NCI-H1417 (cell line): ENCODE results near the gene ZDHHC1.

Experiments
- DNase-seq, 3 experiments: peaks; one replicate each; lab custom pipeline; 2025; lab: John Stamatoyannopoulos, UW

The ZDHHC1 gene

DNA sequence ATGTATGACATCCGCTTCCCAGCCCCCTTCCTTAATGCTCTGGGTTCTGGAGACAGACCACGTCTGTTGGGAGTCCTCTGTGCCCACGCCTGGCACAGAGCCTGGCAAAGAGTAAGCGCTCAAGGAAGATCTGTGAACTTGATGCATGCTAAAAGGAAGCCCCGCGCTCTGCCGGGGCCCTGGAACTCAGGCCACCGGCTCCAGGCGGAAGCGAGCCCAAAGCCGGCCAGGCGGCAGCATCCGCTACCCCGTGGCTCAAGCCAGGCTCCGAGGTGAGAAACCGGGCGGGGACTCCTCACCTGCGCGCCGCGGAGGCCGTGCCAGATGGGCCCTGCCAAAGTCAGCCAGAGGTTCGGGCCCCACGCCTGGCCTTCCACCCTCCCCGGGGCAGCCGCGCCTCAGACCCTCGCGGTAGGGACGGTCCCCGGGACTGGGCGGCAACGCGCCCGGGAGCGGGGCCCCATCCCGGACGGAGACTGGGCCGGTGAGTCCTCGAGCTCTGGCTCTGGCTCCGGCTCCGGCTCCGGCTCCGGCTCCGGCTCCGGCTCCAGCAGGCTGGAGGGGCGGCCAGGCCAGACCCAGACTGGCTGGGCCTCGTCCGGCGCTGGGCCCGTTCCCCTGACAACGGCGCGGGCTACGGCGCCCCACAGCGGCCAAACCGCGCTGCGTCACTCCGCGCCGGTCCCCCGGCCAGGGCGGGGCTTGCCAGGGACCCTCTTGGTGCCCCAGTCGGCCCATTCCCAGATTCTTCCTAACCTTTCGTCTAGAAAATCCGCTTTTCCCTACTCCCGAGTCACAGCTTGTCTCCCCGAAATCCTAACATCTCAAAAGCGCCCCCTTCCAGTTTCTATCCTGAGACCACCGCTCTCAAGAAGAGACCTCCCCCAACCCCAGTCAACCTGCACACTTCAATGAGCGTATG is at the start of gene ZDHHC1:
ZDHHC1 (minus strand) TSS at position 606 of the 922 bp plus-strand sequence. CDS start 8,702 bp downstream, outside the sequence.
- DNase-seq, result peak; percentile 69 to 76 (median 76)

- no peak for DNase-seq
These were observed 48.3 kb upstream of the ZDHHC1 start for GRCh38 chr16:67464565-67464964.

GRCh38 chr16:67463691-67464090 is 47.4 kb upstream of the ZDHHC1 start:
- DNase-seq, result no peak

DNA sequence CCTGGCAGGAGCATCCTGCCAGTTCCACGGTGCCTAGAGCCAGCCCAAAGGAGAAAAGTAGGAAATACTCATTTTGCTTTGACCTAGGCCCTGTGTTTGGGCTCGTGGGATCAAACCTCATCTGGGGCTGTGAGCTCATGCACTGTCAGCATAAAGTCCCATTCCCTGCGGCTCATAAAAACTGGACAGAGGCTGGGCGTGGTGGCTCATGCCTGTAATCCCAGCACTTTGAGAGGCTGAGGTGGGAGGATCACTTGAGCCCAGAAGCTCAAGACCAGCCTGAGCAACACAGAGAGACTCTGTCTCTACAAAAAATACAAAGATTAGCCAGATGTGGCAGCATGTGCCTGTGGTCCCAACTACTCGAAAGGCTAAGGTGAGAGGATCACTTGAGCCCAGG is 46.8 kb upstream of the ZDHHC1 start:
- no peak for DNase-seq

- no peak for DNase-seq
These were observed 46.0 kb upstream of the ZDHHC1 start for GRCh38 chr16:67462279-67462655.

- no peak for DNase-seq
These were observed 45.5 kb upstream of the ZDHHC1 start for GRCh38 chr16:67461600-67462278.

DNA sequence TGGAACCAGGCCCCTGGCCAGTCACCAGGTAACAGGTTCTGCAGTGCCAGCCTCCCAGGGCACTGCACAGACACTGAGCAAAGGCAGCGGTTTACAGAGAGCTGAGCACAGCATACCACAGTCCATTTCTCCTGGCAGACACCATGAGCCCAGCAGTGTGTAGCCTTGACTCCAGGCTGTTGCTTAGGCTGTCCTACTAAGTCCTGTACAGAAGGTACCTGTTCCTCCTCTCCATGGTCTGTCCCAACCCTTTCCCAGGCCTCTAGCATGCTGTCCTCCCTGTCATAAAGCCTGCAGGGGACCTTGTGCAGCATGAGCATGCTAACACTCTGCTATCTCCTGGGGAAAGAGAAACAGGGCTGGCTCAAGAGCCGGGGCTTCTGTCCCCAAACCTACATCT is 44.7 kb upstream of the ZDHHC1 start:
- DNase-seq, result no peak

GRCh38 chr16:67460168-67460567 is 43.9 kb upstream of the ZDHHC1 start:
- DNase-seq, result no peak

GRCh38 chr16:67459861-67460150 is 43.5 kb upstream of the ZDHHC1 start:
- no peak for DNase-seq

GRCh38 chr16:67459066-67459860 is 43.0 kb upstream of the ZDHHC1 start:
- no peak for DNase-seq

DNA sequence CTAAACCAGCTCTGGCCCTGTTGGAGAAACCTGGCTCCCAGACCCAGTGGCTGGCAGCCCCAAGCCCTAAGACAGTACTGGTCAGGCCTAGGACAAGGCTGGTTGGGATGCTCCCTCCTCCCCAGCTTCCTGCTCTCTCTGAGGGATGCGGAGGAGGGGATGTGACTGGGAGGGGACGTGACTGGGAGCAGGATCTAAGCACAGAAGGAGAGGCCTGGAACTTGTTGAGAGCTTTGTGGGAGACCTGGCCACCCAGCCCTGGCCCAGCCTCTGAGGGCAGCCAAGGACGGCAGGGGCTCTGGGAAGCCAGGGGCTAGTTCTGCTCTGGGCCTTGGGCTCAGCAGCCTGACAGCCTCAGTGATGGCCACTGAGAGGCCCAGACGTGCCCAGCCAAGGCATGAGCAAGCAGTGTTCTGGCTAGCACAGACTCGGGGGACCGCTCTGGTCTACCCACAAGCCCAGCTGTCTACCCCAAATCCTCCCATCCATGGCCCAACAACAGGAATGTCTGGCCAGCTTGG is 41.9 kb upstream of the ZDHHC1 start:
- no peak for DNase-seq

DNA sequence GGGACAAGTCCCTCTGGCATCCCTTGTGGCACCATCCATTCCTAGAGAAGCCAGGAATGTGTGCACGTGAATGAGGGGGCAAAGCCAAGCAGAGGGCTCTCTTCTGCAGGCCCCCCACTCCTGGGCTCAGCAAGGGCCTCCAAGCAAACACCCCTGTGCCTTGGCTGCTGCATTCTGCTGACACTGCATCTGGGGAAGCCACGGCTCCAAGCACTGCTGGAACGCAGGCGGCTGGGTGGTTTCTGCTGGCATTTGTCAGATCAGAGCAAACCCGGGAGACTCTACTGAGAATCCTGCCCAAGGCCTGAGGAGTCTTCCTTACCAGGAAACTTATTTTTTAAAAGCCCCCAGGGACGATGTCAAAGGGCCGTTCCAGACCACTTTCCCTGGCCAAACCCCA is 41.3 kb upstream of the ZDHHC1 start:
- DNase-seq, result no peak

- no peak for DNase-seq
These were observed 40.3 kb upstream of the ZDHHC1 start for GRCh38 chr16:67456391-67457081.

DNA sequence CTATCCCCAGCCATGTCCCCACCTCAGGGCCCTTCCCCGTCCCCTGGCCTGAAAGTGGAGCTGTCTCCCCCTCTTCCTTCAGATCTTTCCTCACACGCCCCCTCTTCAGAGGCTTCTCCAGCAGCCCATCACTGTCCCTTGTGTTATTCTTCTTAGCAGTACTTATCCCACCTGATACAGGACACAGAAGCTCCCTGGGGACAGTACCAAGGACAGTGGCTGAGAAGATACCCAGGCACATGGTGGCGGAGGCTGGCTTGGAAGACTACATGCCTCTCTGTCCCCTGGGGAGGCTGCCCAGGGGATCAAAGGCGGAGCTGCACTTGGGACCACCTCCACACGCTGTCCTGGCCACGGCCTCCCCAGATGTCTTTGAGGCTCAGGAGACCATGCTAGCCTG is 38.6 kb upstream of the ZDHHC1 start:
- no peak for DNase-seq

DNA sequence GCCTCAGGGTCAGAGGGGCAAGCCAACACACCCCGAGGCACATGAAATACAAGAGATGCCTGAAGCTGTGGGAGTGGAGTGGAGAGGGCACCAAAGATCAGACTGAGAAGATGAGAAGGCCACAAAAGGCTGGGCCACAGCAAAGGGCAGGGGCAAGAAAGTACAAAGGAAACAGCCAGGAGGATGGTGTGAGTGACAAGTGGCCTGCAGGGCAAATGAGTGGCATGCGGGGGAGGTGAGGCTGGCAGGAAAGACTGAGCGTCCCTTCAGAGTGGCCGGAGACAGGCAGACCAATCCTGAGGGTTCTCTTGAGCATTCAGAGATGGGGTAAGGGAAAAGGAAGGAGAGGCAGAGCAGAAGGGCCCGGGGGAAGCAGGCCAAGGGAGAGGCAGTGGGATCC is 37.8 kb upstream of the ZDHHC1 start:
- no peak for DNase-seq

- DNase-seq, result no peak
These were observed 35.6 kb upstream of the ZDHHC1 start for GRCh38 chr16:67451704-67452435.

GRCh38 chr16:67451061-67451703 is 34.9 kb upstream of the ZDHHC1 start:
- DNase-seq, result no peak

- no peak for DNase-seq
These were observed 33.5 kb upstream of the ZDHHC1 start for GRCh38 chr16:67449739-67450138.

DNA sequence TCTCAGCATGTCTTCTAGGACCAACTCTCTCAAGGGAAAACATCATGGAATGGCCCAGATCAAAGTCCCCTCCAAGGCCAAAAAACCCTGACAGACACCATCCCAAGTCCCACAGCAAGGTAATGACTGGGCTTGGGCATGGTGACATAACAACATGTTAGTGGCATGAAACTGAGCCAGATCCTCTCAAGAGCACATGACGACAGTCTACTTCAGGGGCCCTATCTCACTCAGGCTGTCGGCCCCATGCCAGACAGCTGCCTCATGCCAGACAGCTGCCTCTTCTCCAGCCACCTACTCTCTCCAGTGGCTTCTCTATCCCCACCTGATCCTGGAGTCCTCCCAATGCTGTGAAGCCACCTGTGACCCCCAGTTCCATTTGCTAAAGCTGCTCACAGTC is 33.1 kb upstream of the ZDHHC1 start:
- no peak for DNase-seq

DNA sequence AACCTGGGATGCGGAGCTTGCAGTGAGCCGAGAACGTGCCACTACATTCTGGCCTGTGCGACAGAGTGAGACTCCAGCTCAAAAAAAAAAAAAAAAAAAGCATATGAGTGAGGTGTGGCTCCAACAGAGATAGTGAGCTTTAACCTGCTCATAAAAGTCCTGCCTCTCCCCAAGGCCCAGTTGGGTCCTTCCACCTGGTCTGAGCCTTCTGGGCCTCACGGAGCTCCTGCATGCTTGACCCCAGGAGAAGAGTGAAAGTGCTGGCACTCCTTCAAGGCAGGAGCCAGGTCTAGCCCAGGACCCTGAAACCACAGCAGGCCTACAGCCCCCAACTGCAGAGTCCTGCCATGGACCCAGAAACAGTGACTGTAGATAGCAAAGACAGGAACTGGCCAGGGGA is 32.3 kb upstream of the ZDHHC1 start:
- no peak for DNase-seq
